ENCODE data around the gene GALNT10. TPM values are rescaled to one million over a fixed set of nuclear protein-coding genes. Genes with fewer than 3 reads are reported as not detected.

GALNT10 gene
- total RNA-seq, 1 donor from 2014 or later: 93.8 TPM

GRCh38 chr5:154276261-154276972 is 85.9 kb downstream of the GALNT10 start:
- Histone ChIP-seq H3K36me3 (no peaks in the 10 kb centered on the region), H3K4me1 (peaks cover 23% of the 10 kb centered on the region), H3K27ac (no peak overlapping the region), H3K9me3 (no peaks in the 10 kb centered on the region), H3K4me3 (no peak overlapping the region), H3K27me3 (no peaks in the 10 kb centered on the region)
- DNase-seq (no peak), ATAC-seq (no peak)
- TF ChIP-seq CTCF (IDR thresholded peaks at IDR 0.05): no peak
- intact Hi-C loops (cut with DNase I): no loop called here

- DNase-seq (no peak), ATAC-seq (peak; percentile 44)
- no peaks in the 10 kb centered on the region for H3K36me3 ChIP-seq
- no peak for TF ChIP-seq CTCF (IDR thresholded peaks at IDR 0.05)
- no peaks in the 10 kb centered on the region for H3K27me3 ChIP-seq
- no peaks in the 10 kb centered on the region for H3K9me3 ChIP-seq
- peaks cover 23% of the 10 kb centered on the region for H3K4me1 ChIP-seq
- H3K4me3 ChIP-seq: no peak overlapping the region
- no peak overlapping the region for H3K27ac ChIP-seq
- intact Hi-C loops (cut with DNase I): no loop called here
Measured at GRCh38 chr5:154276973-154277331, 86.4 kb downstream of the GALNT10 start.

- no peak for ATAC-seq
- no peak overlapping the region for H3K27ac ChIP-seq
- intact Hi-C loops (cut with DNase I): no loop called here
Measured at GRCh38 chr5:154277499-154277898, 87.0 kb downstream of the GALNT10 start.

GRCh38 chr5:154278186-154278585 is 87.7 kb downstream of the GALNT10 start:
- H3K36me3 ChIP-seq: no peaks in the 10 kb centered on the region
- intact Hi-C loops (cut with DNase I): no loop called here

More at GRCh38 chr5:154277499-154277898, 87.0 kb downstream of the GALNT10 start:
- no peak for DNase-seq
- H3K36me3 ChIP-seq: no peaks in the 10 kb centered on the region
- TF ChIP-seq CTCF (IDR thresholded peaks at IDR 0.05): no peak
- peaks cover 17% of the 10 kb centered on the region for H3K4me1 ChIP-seq
- H3K9me3 ChIP-seq: no peaks in the 10 kb centered on the region
- H3K4me3 ChIP-seq: no peak overlapping the region
- no peaks in the 10 kb centered on the region for H3K27me3 ChIP-seq

GRCh38 chr5:154278908-154279307 is 88.4 kb downstream of the GALNT10 start:
- H3K27me3 ChIP-seq: no peaks in the 10 kb centered on the region
- peaks cover 3% of the 10 kb centered on the region for H3K4me1 ChIP-seq
- no peaks in the 10 kb centered on the region for H3K36me3 ChIP-seq
- H3K9me3 ChIP-seq: no peaks in the 10 kb centered on the region
- no peak for DNase-seq
- intact Hi-C loops (cut with DNase I): no loop called here
- H3K27ac ChIP-seq: no peak overlapping the region
- no peak for ATAC-seq
- TF ChIP-seq CTCF (IDR thresholded peaks at IDR 0.05): no peak
- H3K4me3 ChIP-seq: no peak overlapping the region

More at GRCh38 chr5:154278186-154278585, 87.7 kb downstream of the GALNT10 start:
- Histone ChIP-seq H3K27ac (no peak overlapping the region), H3K4me3 (no peak overlapping the region), H3K4me1 (peaks cover 11% of the 10 kb centered on the region), H3K9me3 (no peaks in the 10 kb centered on the region), H3K27me3 (no peaks in the 10 kb centered on the region)
- TF ChIP-seq CTCF (IDR thresholded peaks at IDR 0.05): no peak
- ATAC-seq (no peak), DNase-seq (no peak)

Data from upper lobe of right lung (tissue), 1 donor.